GM21526 (cell line): ENCODE measurements around the gene CHST15.
A peak's percentile ranks its signal among the peaks of the same experiment; 100 is the strongest.
"Not testable (repeated sequence)": the region's sequence is repeated elsewhere in the genome, so short reads cannot be mapped to it uniquely, and the experiment has no call there.

Experiments
- ATAC-seq: cut with Tn5 transposase; IDR thresholded peaks from one replicate; pipeline ENCODE4 v1.9.1; 2021; ENCODE audit warnings: moderate library complexity; ENCODE audit not compliant: unreplicated experiment, low FRiP score

The CHST15 gene

GRCh38 chr10:124048371-124049290, 44.8 kb downstream of the CHST15 start:
- no peak for ATAC-seq

DNA sequence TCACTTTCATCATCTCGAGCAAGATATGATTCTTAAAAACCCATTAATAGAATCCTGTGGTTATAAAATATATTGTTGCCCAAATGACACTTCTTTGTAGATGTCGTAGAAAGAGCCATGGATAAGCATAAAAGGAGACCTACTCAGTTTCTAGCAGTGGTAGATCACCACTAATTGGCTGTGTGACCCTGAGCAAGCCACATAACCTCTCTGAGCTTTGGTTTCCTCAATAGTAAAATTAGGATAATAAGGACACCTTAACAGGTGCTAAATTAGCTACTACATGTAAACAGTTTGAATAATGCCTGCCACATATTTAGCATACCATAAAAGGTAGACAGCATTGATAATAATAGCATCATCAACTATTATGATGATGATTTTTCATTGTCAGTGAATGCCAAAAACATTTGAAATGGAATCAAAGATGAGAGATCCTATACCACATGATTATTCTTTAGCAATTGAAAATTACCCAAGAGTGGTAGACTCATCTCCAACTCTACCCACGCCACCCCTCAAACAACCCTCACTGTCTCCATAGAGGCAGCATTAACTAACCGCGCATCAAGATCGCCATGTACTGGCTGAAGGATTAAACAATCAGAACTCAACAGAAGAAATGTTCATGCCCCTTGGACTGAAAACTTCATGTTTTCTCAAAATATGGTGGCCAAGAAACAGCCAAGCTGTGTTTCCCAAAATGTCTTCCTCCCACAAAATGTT, 45.8 kb downstream of the CHST15 start:
- ATAC-seq = no peak

DNA sequence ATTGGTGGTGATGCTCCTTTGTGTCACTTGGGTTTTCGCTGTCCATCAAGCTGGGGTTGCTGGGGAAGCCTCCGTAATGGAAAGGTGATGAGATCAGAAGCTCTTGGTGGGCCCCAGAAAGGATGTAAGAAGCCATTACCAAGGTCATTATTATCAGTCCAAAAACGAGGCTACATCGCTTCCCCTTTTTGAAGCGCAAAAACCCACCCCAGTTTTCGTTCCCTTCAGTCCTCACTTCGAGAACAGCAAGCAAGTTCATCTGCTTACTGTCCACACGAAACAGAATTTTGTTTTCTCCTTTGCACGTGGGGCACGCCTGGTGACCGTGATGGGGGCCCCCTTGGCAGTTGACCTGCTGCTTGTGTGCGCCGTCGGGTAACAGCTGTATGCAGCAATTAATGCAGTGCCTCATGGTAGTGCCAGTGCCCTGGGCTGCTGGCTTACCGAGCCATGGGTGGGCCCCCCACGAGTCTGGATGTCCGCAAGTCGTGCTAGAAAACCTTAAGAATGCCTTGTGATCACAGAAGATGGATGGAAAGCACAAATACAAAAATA, 47.5 kb downstream of the CHST15 start:
- no peak for ATAC-seq

DNA sequence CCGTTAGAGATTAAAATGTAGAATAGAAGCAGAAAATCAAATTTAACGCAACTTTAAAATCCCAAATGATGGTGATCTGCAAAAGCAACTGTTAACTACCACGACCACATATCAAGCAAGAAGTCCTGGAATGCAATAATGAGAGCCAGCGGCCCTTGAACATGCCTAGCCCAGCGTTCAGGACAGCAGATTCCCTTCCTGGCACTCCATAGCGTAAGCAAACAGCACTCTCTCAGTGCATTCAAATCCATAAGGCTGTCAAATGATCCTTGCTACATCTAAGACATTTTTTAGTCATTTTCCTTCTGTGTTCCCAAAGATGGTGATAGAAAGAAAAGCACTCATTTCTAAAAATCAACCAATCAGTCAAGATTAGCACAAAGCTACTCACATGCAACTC, 48.1 kb downstream of the CHST15 start:
- ATAC-seq = no peak

- ATAC-seq = no peak
Observed at GRCh38 chr10:124044143-124044862, 49.1 kb downstream of the CHST15 start.

GRCh38 chr10:124043310-124044142, 49.9 kb downstream of the CHST15 start:
- peak; percentile 70 for ATAC-seq

DNA sequence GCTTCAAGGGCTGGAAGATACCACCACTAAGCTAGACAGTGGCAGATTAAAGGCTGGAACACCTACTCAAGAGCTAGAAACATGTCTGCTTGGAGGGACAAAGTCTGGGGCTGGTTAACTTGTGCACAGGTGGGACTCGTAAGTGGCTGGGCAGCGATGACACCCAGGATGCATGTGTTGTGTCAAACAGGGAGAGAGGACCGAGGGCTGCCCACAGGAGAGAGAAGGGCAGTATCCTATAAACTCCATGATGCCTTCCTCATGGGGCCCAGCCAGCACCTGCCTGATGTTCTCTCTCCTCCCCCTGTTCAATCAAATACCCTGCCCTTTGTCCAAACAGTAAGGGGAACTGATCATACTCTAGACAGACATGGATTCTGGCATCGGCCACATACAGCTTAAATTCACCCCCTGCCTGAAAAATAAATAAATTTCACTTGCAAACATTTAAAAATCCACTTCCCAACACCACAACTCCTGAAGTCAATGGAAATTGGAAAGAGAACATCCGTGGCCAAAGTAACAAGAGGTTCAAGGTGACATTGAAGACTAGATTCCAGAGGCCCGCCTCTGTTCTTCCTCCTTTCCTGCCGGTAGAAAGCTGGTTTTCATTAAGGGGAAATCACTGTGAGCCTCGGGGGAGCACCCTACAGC, 50.6 kb downstream of the CHST15 start:
- ATAC-seq = no peak

DNA sequence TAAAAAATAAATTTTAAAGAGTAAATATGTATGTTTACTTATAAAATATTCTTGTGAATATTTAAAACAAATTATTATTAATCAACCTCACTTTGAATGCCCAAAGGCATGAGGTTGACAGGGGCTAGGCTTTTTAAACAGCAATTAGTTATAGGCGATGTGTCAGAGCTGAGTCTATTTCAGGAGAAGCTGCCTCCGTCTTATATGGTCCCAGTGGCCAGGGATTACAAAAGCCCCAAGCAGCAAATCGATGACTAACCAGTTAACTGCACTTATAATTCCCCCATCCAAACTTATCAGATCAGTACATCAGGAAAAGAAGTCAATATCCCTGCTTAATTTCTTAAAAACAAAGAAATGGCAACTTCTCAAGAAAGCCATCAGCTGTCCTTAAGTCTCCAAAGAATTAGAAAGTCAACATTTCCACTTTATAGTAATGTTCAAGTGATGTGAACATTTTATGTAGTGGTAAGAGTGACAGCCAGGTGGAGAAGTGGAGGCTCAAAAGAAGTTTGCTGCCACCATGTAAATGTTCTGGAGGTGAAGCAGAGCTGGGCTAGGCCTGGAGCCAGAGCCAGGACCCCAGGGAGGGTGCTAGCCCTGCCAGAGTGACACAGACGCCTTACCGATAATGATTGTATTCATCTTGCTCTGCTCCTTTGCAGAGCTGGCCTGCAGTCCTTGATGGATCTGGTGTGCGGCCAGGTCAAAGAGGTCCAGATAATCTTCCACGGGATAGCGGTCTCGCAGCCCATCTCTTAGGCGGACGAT, 51.5 kb downstream of the CHST15 start:
- ATAC-seq = no peak

DNA sequence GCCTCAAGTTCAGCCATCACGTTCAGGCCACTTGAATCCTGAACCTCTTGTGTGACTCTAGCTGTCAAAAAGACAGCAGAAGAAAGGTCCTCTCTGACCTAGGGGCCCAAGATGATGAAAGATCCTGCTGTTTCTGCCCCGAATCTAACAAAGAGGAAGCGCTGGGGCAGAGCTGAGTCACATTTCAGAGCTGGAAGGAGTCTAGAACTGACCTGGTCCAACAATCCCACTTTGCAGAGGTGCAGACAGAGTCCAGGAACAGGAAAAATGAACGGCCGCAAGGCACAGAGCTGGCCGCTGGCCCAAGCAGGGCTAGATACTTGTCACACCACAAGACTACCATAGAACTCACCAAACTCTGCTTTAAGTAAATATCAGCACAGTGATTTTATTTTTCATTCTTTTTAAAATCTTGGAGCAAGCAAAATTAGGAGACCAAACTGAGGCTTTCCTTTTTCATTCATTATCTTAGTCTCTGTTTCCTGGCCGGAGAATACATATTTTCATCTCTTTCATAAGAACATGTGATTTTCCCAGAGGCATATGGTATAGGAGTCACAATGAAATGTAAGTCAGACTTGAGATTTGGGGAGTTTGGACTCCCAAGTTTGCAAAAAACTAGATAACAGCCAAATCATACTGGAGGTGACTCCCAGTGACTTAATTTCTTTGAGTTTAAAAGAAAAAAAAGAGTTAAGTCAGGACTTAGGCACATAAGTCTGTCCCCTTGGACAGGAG, 52.8 kb downstream of the CHST15 start:
- ATAC-seq = no peak

GRCh38 chr10:124039483-124040013, 53.9 kb downstream of the CHST15 start:
- no peak for ATAC-seq

DNA sequence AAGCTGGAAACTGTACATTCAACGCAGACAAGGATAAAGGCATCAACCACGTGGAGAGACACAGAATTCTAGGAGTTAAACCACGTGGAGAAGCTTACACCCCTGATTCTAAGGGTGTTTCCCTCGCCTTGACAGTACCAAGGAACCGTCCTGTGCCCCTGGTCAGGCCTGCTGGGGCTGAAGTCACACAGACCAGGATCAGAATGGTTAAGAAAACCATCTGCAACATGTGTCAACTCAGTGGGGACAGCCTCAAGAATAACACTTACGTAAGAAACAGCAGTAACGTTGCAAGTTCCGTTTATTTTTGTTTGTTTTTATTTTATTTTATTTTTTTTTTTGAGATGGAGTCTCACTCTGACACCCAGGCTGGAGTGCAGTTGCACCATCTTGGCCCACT, 55.6 kb downstream of the CHST15 start:
- no peak for ATAC-seq

DNA sequence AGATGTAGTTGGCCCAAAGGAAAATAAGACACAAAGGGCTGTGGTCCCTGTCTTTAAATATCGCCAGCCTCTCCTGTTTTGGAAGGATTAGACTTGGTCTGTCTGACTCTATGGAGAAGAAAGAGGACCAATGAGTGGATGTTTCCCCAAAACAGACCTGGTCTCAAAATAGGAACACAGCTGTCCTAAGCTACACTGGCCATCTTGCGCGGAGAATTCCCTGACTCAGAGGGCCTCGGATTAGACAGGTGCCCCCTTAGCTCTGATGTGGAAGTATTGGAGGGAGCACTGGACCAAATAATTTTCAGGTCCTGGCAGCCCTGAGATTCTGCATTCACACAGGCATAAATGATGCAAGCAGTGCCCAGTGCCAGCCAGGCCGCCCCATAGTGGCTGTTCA, 56.1 kb downstream of the CHST15 start:
- ATAC-seq = no peak

DNA sequence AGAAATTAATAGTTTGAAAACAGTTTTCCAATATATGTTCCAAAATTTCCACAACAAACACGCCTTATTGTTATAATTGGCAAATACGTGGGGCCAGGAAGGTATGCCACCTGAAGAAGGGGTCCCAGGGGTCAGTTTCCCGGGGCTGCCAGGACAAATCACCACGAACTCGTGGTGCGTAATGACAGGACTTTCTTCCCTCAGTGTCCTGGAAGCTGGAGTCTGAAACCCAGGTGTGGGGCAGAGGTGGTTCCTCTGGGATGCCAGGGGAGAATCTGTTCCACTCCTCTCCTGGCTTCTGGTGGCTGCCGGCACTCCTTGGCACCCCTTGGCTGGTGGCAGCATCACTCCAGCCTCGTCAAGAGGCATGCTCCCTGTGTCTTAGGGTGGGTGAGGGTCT, 56.7 kb downstream of the CHST15 start:
- ATAC-seq = no peak

GRCh38 chr10:124035928-124036558, 57.4 kb downstream of the CHST15 start:
- ATAC-seq = peak; percentile 98

DNA sequence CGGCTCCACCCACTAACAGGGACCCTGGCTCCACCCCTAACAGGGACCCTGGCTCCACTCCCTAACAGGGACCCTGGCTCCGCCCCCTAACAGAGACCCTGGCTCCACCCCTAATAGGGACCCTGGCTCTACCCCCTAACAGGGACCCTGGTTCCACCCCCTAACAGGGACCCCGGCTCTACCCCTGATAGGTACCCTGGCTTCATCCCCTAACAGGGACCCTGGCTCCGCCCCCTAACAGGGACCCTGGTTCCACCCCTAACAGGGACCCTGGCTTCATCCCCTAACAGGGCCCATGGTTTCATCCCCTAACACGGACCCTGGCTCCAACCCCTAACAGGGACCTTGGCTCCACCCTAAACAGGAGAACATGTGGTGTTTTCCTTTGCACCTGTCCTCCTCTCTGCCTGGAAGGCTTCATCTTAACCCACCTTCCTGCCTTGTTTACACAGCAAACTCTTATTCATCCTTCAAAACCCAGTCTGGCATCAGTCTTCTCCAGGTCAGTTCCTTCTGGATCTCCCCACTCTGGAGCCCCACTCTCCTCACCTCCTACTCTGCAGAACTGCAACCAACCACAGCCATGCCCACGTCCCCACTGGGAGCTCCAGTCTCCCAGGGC, 58.0 kb downstream of the CHST15 start:
- no peak for ATAC-seq

DNA sequence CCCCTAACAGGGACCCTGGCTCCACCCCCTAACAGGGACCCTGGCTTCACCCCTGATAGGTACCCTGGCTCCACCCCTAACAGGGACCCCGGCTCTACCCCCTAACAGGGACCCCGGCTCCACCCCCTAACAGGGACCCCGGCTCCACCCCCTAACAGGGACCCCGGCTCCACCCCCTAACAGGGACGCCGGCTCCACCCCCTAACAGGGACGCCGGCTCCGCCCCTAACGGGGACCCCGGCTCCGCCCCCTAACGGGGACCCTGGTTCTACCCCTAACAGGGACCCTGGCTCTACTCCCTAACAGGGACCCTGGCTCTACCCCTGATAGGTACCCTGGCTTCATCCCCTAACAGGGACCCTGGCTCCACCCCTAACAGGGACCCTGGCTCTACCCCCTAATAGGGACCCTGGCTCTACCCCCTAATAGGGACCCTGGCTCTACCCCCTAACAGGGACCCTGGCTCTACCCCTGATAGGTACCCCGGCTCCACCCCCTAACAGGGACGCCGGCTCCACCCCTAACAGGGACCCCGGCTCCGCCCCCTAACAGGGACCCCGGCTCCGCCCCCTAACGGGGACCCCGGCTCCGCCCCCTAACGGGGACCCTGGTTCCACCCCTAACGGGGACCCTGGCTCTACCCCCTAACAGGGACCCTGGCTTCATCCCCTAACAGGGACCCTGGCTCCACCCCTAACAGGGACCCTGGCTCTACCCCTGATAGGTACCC, 58.7 kb downstream of the CHST15 start:
- ATAC-seq = not testable (repeated sequence)
